K562 (cell line): ENCODE data around the gene VEGFA. TPM values are rescaled to one million over a fixed set of nuclear protein-coding genes. Genes with fewer than 3 reads are reported as not detected.
A peak's percentile ranks its signal among the peaks of the same experiment; 100 is the strongest.

Experiments
- BRCA1 ChIP-seq, 2 experiments: fragments of 450-650 bp in 1 of 2; sonication (generic) in 1 of 2; formaldehyde crosslinking in 1 of 2; IDR thresholded peaks; 2 replicates each; pipeline versions ENCODE4 v1.5.0 to v1.6.1; 2017 to 2020; ENCODE audit warnings: mild to moderate bottlenecking in 1 of 2, missing genetic modification reagents in 1 of 2
- BRD4 ChIP-seq: fragments of 200-600 bp; sonication (generic); IDR thresholded peaks from 2 replicates; pipeline ENCODE4 v1.6.1; 2017; ENCODE audit warnings: inconsistent platforms
- FOXK2 ChIP-seq, 2 experiments: fragments of 450-650 bp; IDR thresholded peaks in 1 of 2; conservative IDR thresholded peaks in 1 of 2; 2 replicates each; pipeline ENCODE4 v1.6.1; 2016; ENCODE audit warnings: low read depth in 2 of 2, mild to moderate bottlenecking in 1 of 2
- GABPB2 ChIP-seq: fragments of 250-450 bp; sonication (Bioruptor Pico); conservative IDR thresholded peaks from 2 replicates; pipeline ENCODE4 v1.5.1; 2021; ENCODE audit warnings: mild to moderate bottlenecking
- LEF1 ChIP-seq: fragments of 450-650 bp; IDR thresholded peaks from 2 replicates; pipeline ENCODE4 v1.6.1; 2016; ENCODE audit warnings: mild to moderate bottlenecking
- MCM5 ChIP-seq: fragments of 450-650 bp; IDR thresholded peaks from 2 replicates; pipeline ENCODE4 v1.6.1; 2016; ENCODE audit warnings: low read depth
- MYBL2 ChIP-seq, 2 experiments: fragments of 450-650 bp in 1 of 2; sonication (generic) in 1 of 2; formaldehyde crosslinking in 1 of 2; IDR thresholded peaks; 2 replicates each; pipeline versions ENCODE4 v1.6.1 to v1.8.1; 2017 to 2022; ENCODE audit warnings: borderline replicate concordance in 1 of 2, inconsistent platforms in 1 of 2, low read depth in 1 of 2, mild to moderate bottlenecking in 1 of 2, missing genetic modification reagents in 1 of 2, moderate library complexity in 1 of 2
- NCOA4 ChIP-seq: fragments of 450-650 bp; IDR thresholded peaks from 2 replicates; pipeline ENCODE4 v1.6.1; 2018; ENCODE audit warnings: mild to moderate bottlenecking; ENCODE audit not compliant: partially characterized antibody
- NR2C2 ChIP-seq, 2 experiments: fragments of 200-800 bp in 1 of 2; sonication (Bioruptor generic) in 1 of 2; sonication (generic) in 1 of 2; formaldehyde crosslinking in 1 of 2; IDR thresholded peaks; 2 replicates each; pipeline versions ENCODE4 v1.6.1 to v1.8.0; 2016 to 2022; ENCODE audit warnings: mild to moderate bottlenecking in 1 of 2, missing compliant biosample characterization in 1 of 2, missing genetic modification characterization in 1 of 2, missing genetic modification reagents in 1 of 2
- SLC30A9 ChIP-seq: fragments of 250-450 bp; sonication (Bioruptor Pico); IDR thresholded peaks from 2 replicates; pipeline ENCODE4 v1.8.0; 2022; ENCODE audit warnings: mild to moderate bottlenecking, moderate library complexity
- SMARCE1 ChIP-seq: fragments of 450-650 bp; IDR thresholded peaks from 2 replicates; pipeline ENCODE4 v1.7.1; 2016; ENCODE audit warnings: mild to moderate bottlenecking
- ZFX ChIP-seq: sonication (generic); formaldehyde crosslinking; IDR thresholded peaks from 2 replicates; pipeline ENCODE4 v1.8.0; 2022; ENCODE audit warnings: mild to moderate bottlenecking, missing genetic modification reagents, moderate library complexity
- ZNF75A ChIP-seq: fragments of 450-650 bp; formaldehyde crosslinking; IDR thresholded peaks from 2 replicates; pipeline ENCODE4 v1.4.0; 2020; ENCODE audit warnings: mild to moderate bottlenecking
- polyA plus RNA-seq, 8 experiments: library from polyadenylated mRNA; depleted of rRNA in 4 of 8; stranded (reverse) in 5 of 8; unstranded in 3 of 8; fragments of >200 nt; fragmentation: Nextera tagmentation in 2 of 8; fragmentation: Illumina TruSeq in 1 of 8; extraction: Ambion mirVana in 2 of 8; extraction: Trizol in 1 of 8; gene quantifications; 2 replicates each; pipeline versions ENCODE4 v1.2.1 to v1.2.3, GENCODE V29; 2011 to 2014; ENCODE audit warnings: inconsistent platforms in 1 of 8, missing spikeins in 1 of 8
- total RNA-seq, 7 experiments: library from RNA; depleted of rRNA in 6 of 7; stranded (reverse); fragments of >200 nt in 6 of 7; fragmentation: Illumina TruSeq in 2 of 7; extraction: Trizol in 2 of 7; gene quantifications; 2 replicates each; pipeline versions ENCODE4 v1.2.1 to v1.2.3, GENCODE V29; 2011 to 2021; ENCODE audit warnings: low replicate concordance in 1 of 7
- TF ChIP-seq, protein P1 (sequence below), 2 experiments: fragments of 450-650 bp; IDR thresholded peaks; 2 replicates each; pipeline ENCODE4 v1.6.1; 2018; ENCODE audit warnings: mild to moderate bottlenecking in 2 of 2, low read depth in 1 of 2; ENCODE audit not compliant: partially characterized antibody in 2 of 2
- TF ChIP-seq, protein P2 (sequence below): sonication (generic); formaldehyde crosslinking; IDR thresholded peaks from 2 replicates; pipeline ENCODE4 v1.9.0; 2022; ENCODE audit warnings: mild to moderate bottlenecking, missing genetic modification reagents
- TF ChIP-seq, protein P3 (sequence below), 2 experiments: IDR thresholded peaks; 2 replicates each; pipeline ENCODE4 v1.6.1; 2012; ENCODE audit warnings: improper control_type of control experiment in 2 of 2, low read depth in 2 of 2, low read length in 2 of 2, borderline replicate concordance in 1 of 2
- TF ChIP-seq, protein P4 (sequence below): fragments of 250-450 bp; sonication (Bioruptor Pico); IDR thresholded peaks from 2 replicates; pipeline ENCODE4 v1.8.0; 2021; ENCODE audit warnings: moderate library complexity, mild to moderate bottlenecking, inconsistent platforms

Gene VEGFA
- total and polyA plus RNA-seq, 9 of the 15 experiments (the other 6 are each of a cell fraction or from before 2014, with no cell fraction given), result 14.0 to 271 (median 124) TPM

DNA sequence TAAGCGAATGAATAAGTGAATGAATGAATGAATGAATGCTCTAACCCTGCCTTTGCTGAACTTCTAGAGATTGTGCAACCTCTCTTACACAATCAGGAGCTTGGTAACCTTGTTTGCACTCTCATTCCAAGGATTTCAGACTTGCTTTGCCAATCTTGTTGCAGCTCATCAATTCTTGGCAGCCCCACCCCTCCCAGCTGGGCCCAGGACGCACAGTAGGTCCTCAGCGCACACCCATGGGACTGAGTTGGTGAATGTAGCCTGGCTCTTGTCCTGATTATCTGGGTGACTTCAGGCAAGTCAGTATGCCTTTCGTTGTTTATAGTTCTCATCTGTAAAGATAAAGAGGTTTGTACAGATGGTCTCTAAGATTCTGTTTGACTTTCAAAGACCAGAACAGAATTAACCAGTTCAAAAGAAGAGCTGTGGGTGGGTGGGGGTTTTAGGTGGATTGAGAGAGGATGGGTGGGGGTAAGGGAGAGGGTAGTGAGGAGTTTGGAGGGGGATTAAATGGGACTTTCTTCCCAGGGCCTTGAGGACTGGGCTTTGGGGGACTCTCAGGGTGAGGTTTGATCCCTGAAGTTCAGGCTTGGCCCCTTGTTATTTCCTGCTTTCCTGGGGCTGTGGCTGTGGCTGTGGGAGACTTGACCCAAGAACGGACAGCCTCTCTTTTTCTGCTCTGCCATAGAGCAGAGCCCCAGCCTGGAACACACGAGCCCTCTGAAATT, 33.2 kb downstream of the VEGFA start (continued):
- TF ChIP-seq, protein P1, sequence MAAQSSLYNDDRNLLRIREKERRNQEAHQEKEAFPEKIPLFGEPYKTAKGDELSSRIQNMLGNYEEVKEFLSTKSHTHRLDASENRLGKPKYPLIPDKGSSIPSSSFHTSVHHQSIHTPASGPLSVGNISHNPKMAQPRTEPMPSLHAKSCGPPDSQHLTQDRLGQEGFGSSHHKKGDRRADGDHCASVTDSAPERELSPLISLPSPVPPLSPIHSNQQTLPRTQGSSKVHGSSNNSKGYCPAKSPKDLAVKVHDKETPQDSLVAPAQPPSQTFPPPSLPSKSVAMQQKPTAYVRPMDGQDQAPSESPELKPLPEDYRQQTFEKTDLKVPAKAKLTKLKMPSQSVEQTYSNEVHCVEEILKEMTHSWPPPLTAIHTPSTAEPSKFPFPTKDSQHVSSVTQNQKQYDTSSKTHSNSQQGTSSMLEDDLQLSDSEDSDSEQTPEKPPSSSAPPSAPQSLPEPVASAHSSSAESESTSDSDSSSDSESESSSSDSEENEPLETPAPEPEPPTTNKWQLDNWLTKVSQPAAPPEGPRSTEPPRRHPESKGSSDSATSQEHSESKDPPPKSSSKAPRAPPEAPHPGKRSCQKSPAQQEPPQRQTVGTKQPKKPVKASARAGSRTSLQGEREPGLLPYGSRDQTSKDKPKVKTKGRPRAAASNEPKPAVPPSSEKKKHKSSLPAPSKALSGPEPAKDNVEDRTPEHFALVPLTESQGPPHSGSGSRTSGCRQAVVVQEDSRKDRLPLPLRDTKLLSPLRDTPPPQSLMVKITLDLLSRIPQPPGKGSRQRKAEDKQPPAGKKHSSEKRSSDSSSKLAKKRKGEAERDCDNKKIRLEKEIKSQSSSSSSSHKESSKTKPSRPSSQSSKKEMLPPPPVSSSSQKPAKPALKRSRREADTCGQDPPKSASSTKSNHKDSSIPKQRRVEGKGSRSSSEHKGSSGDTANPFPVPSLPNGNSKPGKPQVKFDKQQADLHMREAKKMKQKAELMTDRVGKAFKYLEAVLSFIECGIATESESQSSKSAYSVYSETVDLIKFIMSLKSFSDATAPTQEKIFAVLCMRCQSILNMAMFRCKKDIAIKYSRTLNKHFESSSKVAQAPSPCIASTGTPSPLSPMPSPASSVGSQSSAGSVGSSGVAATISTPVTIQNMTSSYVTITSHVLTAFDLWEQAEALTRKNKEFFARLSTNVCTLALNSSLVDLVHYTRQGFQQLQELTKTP (IDR thresholded peaks at IDR 0.05; ENCODE audit: low read depth in 1 of 2, partially characterized antibody in 2 of 2), result no peak
- TF ChIP-seq FOXK2 (conservative IDR thresholded peaks at IDR 0.05 in 1 of 2, IDR thresholded peaks at IDR 0.05 in 1 of 2; ENCODE audit: low read depth in 2 of 2) (peak; percentile 35 to 38; a peak in 3 of 4 replicates), ZNF75A (CRISPR knock-in tag) (no peak), NR2C2 (CRISPR knock-in tag; IDR thresholded peaks at IDR 0.05) (no peak), NR2C2 (tag; IDR thresholded peaks at IDR 0.05) (no peak), MCM5 (no peak), BRD4 (no peak), MYBL2 (IDR thresholded peaks at IDR 0.05; ENCODE audit: low read depth) (no peak), MYBL2 (CRISPR knock-in tag; IDR thresholded peaks at IDR 0.05; ENCODE audit: borderline replicate concordance) (no peak), SLC30A9 (CRISPR knock-in tag) (no peak), BRCA1 (IDR thresholded peaks at IDR 0.05) (no peak), BRCA1 (CRISPR knock-in tag; IDR thresholded peaks at IDR 0.05) (no peak), LEF1 (peak; percentile 59; the same call in 1 of the 2 replicates), GABPB2 (no peak), SMARCE1 (peak; percentile 87; the same call in 1 of the 2 replicates), NCOA4 (no peak), ZFX (CRISPR knock-in tag) (no peak)
- TF ChIP-seq, protein P2, sequence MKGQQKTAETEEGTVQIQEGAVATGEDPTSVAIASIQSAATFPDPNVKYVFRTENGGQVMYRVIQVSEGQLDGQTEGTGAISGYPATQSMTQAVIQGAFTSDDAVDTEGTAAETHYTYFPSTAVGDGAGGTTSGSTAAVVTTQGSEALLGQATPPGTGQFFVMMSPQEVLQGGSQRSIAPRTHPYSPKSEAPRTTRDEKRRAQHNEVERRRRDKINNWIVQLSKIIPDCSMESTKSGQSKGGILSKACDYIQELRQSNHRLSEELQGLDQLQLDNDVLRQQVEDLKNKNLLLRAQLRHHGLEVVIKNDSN (CRISPR knock-in tag), result no peak
- TF ChIP-seq, protein P3, sequence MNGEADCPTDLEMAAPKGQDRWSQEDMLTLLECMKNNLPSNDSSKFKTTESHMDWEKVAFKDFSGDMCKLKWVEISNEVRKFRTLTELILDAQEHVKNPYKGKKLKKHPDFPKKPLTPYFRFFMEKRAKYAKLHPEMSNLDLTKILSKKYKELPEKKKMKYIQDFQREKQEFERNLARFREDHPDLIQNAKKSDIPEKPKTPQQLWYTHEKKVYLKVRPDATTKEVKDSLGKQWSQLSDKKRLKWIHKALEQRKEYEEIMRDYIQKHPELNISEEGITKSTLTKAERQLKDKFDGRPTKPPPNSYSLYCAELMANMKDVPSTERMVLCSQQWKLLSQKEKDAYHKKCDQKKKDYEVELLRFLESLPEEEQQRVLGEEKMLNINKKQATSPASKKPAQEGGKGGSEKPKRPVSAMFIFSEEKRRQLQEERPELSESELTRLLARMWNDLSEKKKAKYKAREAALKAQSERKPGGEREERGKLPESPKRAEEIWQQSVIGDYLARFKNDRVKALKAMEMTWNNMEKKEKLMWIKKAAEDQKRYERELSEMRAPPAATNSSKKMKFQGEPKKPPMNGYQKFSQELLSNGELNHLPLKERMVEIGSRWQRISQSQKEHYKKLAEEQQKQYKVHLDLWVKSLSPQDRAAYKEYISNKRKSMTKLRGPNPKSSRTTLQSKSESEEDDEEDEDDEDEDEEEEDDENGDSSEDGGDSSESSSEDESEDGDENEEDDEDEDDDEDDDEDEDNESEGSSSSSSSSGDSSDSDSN (IDR thresholded peaks at IDR 0.05; ENCODE audit: borderline replicate concordance in 1 of 2, low read depth in 2 of 2, low read length in 2 of 2), result 0 out of 4 replicates have a peak, but pooled peaks of 1 of the 2 experiments have one; percentile 8
- TF ChIP-seq, protein P4, sequence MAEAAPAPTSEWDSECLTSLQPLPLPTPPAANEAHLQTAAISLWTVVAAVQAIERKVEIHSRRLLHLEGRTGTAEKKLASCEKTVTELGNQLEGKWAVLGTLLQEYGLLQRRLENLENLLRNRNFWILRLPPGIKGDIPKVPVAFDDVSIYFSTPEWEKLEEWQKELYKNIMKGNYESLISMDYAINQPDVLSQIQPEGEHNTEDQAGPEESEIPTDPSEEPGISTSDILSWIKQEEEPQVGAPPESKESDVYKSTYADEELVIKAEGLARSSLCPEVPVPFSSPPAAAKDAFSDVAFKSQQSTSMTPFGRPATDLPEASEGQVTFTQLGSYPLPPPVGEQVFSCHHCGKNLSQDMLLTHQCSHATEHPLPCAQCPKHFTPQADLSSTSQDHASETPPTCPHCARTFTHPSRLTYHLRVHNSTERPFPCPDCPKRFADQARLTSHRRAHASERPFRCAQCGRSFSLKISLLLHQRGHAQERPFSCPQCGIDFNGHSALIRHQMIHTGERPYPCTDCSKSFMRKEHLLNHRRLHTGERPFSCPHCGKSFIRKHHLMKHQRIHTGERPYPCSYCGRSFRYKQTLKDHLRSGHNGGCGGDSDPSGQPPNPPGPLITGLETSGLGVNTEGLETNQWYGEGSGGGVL (CRISPR knock-in tag), result no peak
